ENCODE measurements around the gene ASCC1. TPM values are rescaled to one million over a fixed set of nuclear protein-coding genes. Genes with fewer than 3 reads are reported as not detected.
A peak's percentile ranks its signal among the peaks of the same experiment; 100 is the strongest.

Gene ASCC1
- total and polyA plus RNA-seq, 2 of the 13 experiments (the other 11 are each of a cell fraction or from before 2014, with no cell fraction given): 21.6 to 30.1 TPM

GRCh38 chr10:72215611-72216549 lies at the start of gene ASCC1, which contains the start of gene ANAPC16 (continued):
- TF ChIP-seq ZSCAN12 (CRISPR knock-in tag; IDR thresholded peaks at IDR 0.05): peak; percentile 80; the same call in 1 of the 2 replicates
- peak; percentile 92; the same call in 2 of the 3 replicates for TF ChIP-seq MXI1 (IDR thresholded peaks at IDR 0.05; ENCODE audit: borderline replicate concordance, low read depth, low read length)
- no peak for TF ChIP-seq FOSL1 (CRISPR knock-in tag; IDR thresholded peaks at IDR 0.05; ENCODE audit: borderline replicate concordance)
- 0 out of 2 replicates have a peak, but pooled peaks have one; percentile 63 for TF ChIP-seq ZNF678 (CRISPR knock-in tag; IDR thresholded peaks at IDR 0.05)
- TF ChIP-seq KAT7 (CRISPR knock-in tag; IDR thresholded peaks at IDR 0.05; ENCODE audit: borderline replicate concordance): peak; percentile 46; the same call in 1 of the 2 replicates
- peak; percentile 84 for TF ChIP-seq ZNF281 (CRISPR knock-in tag; IDR thresholded peaks at IDR 0.05; ENCODE audit: borderline replicate concordance)
- no peak for TF ChIP-seq ZNF615 (CRISPR knock-in tag; IDR thresholded peaks at IDR 0.05; ENCODE audit: borderline replicate concordance)
- peak; percentile 81 for TF ChIP-seq TARDBP (CRISPR knock-in tag; IDR thresholded peaks at IDR 0.05)
- TF ChIP-seq SIN3A (IDR thresholded peaks at IDR 0.05; ENCODE audit: borderline replicate concordance, low read depth, low read length): peak; percentile 68; the same call in 1 of the 2 replicates
- TF ChIP-seq ZKSCAN8 (CRISPR knock-in tag; IDR thresholded peaks at IDR 0.05; ENCODE audit: borderline replicate concordance): peak; percentile 51; the same call in 1 of the 2 replicates
- peak; percentile 93 for TF ChIP-seq ZFX (CRISPR knock-in tag; IDR thresholded peaks at IDR 0.05; ENCODE audit: low read depth)
- 0 out of 2 replicates have a peak, but pooled peaks have one; percentile 31 for TF ChIP-seq MED13 (CRISPR knock-in tag; IDR thresholded peaks at IDR 0.05)
- peak; percentile 91 for TF ChIP-seq ZNF800 (CRISPR knock-in tag; IDR thresholded peaks at IDR 0.05)
- TF ChIP-seq POLR2AphosphoS2 (IDR thresholded peaks at IDR 0.05; ENCODE audit: low read depth, low read length): peak; percentile 82
- TF ChIP-seq ZNF547 (CRISPR knock-in tag; IDR thresholded peaks at IDR 0.05): peak; percentile 96
- peak; percentile 95 for TF ChIP-seq MYC (CRISPR knock-in tag; IDR thresholded peaks at IDR 0.05; ENCODE audit: borderline replicate concordance)
- TF ChIP-seq ZBTB44 (CRISPR knock-in tag; IDR thresholded peaks at IDR 0.05): 0 out of 2 replicates have a peak, but pooled peaks have one; percentile 64
- peak; percentile 49; the same call in 1 of the 2 replicates for TF ChIP-seq ZNF263 (CRISPR knock-in tag; IDR thresholded peaks at IDR 0.05)
- TF ChIP-seq ZNF749 (CRISPR knock-in tag; IDR thresholded peaks at IDR 0.05; ENCODE audit: borderline replicate concordance): peak; percentile 75

Measured in HepG2 (cell line).